ENCODE measurements around the gene RPS27A.

RPS27A gene

GRCh38 chr2:55232863-55233657, 572 bp downstream of the RPS27A start:
- peak overlapping the region; percentile 99 for H3K27ac ChIP-seq (ENCODE audit: low read length)
- H2AFZ ChIP-seq (ENCODE audit: low read depth, low read length): peak overlapping the region; percentile 95
- peaks cover 46% of the 10 kb centered on the region for H3K36me3 ChIP-seq (ENCODE audit: insufficient read depth, low read length)
- H3K9ac ChIP-seq (ENCODE audit: low read depth, low read length): peak overlapping the region; percentile 89
- peaks cover 7% of the 10 kb centered on the region; the same call in 1 of the 2 replicates for H4K20me1 ChIP-seq (ENCODE audit: insufficient read depth, low read length)
- peak overlapping the region; percentile 70 for H3K4me2 ChIP-seq (ENCODE audit: insufficient read depth, low read length)
- no peaks in the 10 kb centered on the region for H3K27me3 ChIP-seq (ENCODE audit: insufficient read depth, low read length, poor library complexity)
- peaks cover 68% of the 10 kb centered on the region for H3K79me2 ChIP-seq (ENCODE audit: insufficient read depth, low read length)
- DNase-seq: peak; percentile 40
- H3K4me1 ChIP-seq (ENCODE audit: insufficient read depth, low read length): peaks cover 52% of the 10 kb centered on the region
- peak overlapping the region; percentile 89 to 91 for H3K4me3 ChIP-seq (ENCODE audit: low read depth in 1 of 2, low read length in 2 of 2)
- H3K9me3 ChIP-seq (ENCODE audit: insufficient read depth, low read length, severe bottlenecking): no peaks in the 10 kb centered on the region
- ATAC-seq (ENCODE audit: insufficient read depth, low read depth): peak; percentile 10; the same call in 1 of the 3 replicates
- TF ChIP-seq EZH2 (IDR thresholded peaks at IDR 0.05; ENCODE audit: borderline replicate concordance, low read depth, low read length, severe bottlenecking) (no peak), CTCF (IDR thresholded peaks at IDR 0.05; ENCODE audit: borderline replicate concordance, extremely low read depth, low read length, poor library complexity, severe bottlenecking) (no peak)

- Histone ChIP-seq H3K27me3 (ENCODE audit: insufficient read depth, low read length, poor library complexity) (no peaks in the 10 kb centered on the region), H3K79me2 (ENCODE audit: insufficient read depth, low read length) (peaks cover 62% of the 10 kb centered on the region), H3K36me3 (ENCODE audit: insufficient read depth, low read length) (peaks cover 46% of the 10 kb centered on the region), H3K9ac (ENCODE audit: low read depth, low read length) (peak overlapping the region; percentile 89), H3K4me3 (ENCODE audit: low read depth in 1 of 2, low read length in 2 of 2) (peak overlapping the region; percentile 89 to 91; a peak in 3 of 4 replicates), H3K27ac (ENCODE audit: low read length) (no peak overlapping the region), H4K20me1 (ENCODE audit: insufficient read depth, low read length) (peaks cover 7% of the 10 kb centered on the region; the same call in 1 of the 2 replicates), H3K4me1 (ENCODE audit: insufficient read depth, low read length) (peaks cover 47% of the 10 kb centered on the region), H2AFZ (ENCODE audit: low read depth, low read length) (no peak overlapping the region), H3K4me2 (ENCODE audit: insufficient read depth, low read length) (peak overlapping the region; percentile 70), H3K9me3 (ENCODE audit: insufficient read depth, low read length, severe bottlenecking) (no peaks in the 10 kb centered on the region)
- DNase-seq (no peak), ATAC-seq (ENCODE audit: insufficient read depth, low read depth) (no peak)
- no peak for TF ChIP-seq CTCF (IDR thresholded peaks at IDR 0.05; ENCODE audit: borderline replicate concordance, extremely low read depth, low read length, poor library complexity, severe bottlenecking)
- no peak for TF ChIP-seq EZH2 (IDR thresholded peaks at IDR 0.05; ENCODE audit: borderline replicate concordance, low read depth, low read length, severe bottlenecking)
Measured at GRCh38 chr2:55233658-55233940, 1.1 kb downstream of the RPS27A start.

GRCh38 chr2:55235724-55236538, 3.4 kb downstream of the RPS27A start:
- H3K4me2 ChIP-seq (ENCODE audit: insufficient read depth, low read length): peak overlapping the region; percentile 70; the same call in 1 of the 2 replicates
- no peaks in the 10 kb centered on the region for H3K27me3 ChIP-seq (ENCODE audit: insufficient read depth, low read length, poor library complexity)
- H2AFZ ChIP-seq (ENCODE audit: low read depth, low read length): no peak overlapping the region
- peaks cover 41% of the 10 kb centered on the region for H3K79me2 ChIP-seq (ENCODE audit: insufficient read depth, low read length)
- H3K4me3 ChIP-seq (ENCODE audit: low read depth in 1 of 2, low read length in 2 of 2): no peak overlapping the region
- TF ChIP-seq EZH2 (IDR thresholded peaks at IDR 0.05; ENCODE audit: borderline replicate concordance, low read depth, low read length, severe bottlenecking) (no peak), CTCF (IDR thresholded peaks at IDR 0.05; ENCODE audit: borderline replicate concordance, extremely low read depth, low read length, poor library complexity, severe bottlenecking) (no peak)
- ATAC-seq (ENCODE audit: insufficient read depth, low read depth) (no peak), DNase-seq (no peak)
- H3K9me3 ChIP-seq (ENCODE audit: insufficient read depth, low read length, severe bottlenecking): no peaks in the 10 kb centered on the region
- H3K36me3 ChIP-seq (ENCODE audit: insufficient read depth, low read length): peaks cover 54% of the 10 kb centered on the region
- peaks cover 30% of the 10 kb centered on the region for H3K4me1 ChIP-seq (ENCODE audit: insufficient read depth, low read length)
- peaks cover 7% of the 10 kb centered on the region; the same call in 1 of the 2 replicates for H4K20me1 ChIP-seq (ENCODE audit: insufficient read depth, low read length)
- no peak overlapping the region for H3K27ac ChIP-seq (ENCODE audit: low read length)
- H3K9ac ChIP-seq (ENCODE audit: low read depth, low read length): no peak overlapping the region

Measured in DND-41 (cell line).